Stimulated activated CD4-positive, alpha-beta T cell treated with anti-CD3 and anti-CD28 coated beads, Interleukin-2, amount 100 ng/mL, for 4 hours (primary cell): Measurements from ENCODE around the gene SLC8A1.

ENCODE experiments used
- DNase-seq: peaks from one replicate; pipeline ENCODE4 v3.0.0-alpha.2; 2020; ENCODE audit warnings: low read depth

SLC8A1 gene

GRCh38 chr2:40310303-40310702 is 141.6 kb downstream of the SLC8A1 start:
- no peak for DNase-seq

GRCh38 chr2:40304340-40304739 is 147.6 kb downstream of the SLC8A1 start:
- DNase-seq, result no peak

GRCh38 chr2:40303746-40304145 is 148.1 kb downstream of the SLC8A1 start:
- DNase-seq, result no peak

GRCh38 chr2:40302751-40303325 is 149.1 kb downstream of the SLC8A1 start:
- no peak for DNase-seq

GRCh38 chr2:40300391-40300790 is 151.5 kb downstream of the SLC8A1 start:
- no peak for DNase-seq

GRCh38 chr2:40299781-40300180 is 152.1 kb downstream of the SLC8A1 start:
- no peak for DNase-seq

GRCh38 chr2:40299173-40299572 is 152.7 kb downstream of the SLC8A1 start:
- DNase-seq, result no peak

- no peak for DNase-seq
These were observed 153.9 kb downstream of the SLC8A1 start for GRCh38 chr2:40298026-40298425.

GRCh38 chr2:40292291-40292690 is 159.6 kb downstream of the SLC8A1 start:
- no peak for DNase-seq

GRCh38 chr2:40289771-40290404 is 162.0 kb downstream of the SLC8A1 start:
- DNase-seq, result no peak

- no peak for DNase-seq
These were observed 164.1 kb downstream of the SLC8A1 start for GRCh38 chr2:40287773-40288172.

GRCh38 chr2:40287195-40287594 is 164.7 kb downstream of the SLC8A1 start:
- no peak for DNase-seq

- DNase-seq, result no peak
These were observed 165.2 kb downstream of the SLC8A1 start for GRCh38 chr2:40286721-40287120.

- no peak for DNase-seq
These were observed 166.5 kb downstream of the SLC8A1 start for GRCh38 chr2:40285391-40285790.

GRCh38 chr2:40284797-40285196 is 167.1 kb downstream of the SLC8A1 start:
- DNase-seq, result no peak

- DNase-seq, result no peak
These were observed 168.6 kb downstream of the SLC8A1 start for GRCh38 chr2:40283111-40283909.

- no peak for DNase-seq
These were observed 169.5 kb downstream of the SLC8A1 start for GRCh38 chr2:40282428-40282827.

- DNase-seq, result no peak
These were observed 170.6 kb downstream of the SLC8A1 start for GRCh38 chr2:40281021-40281940.

GRCh38 chr2:40279482-40279881 is 172.4 kb downstream of the SLC8A1 start:
- no peak for DNase-seq

GRCh38 chr2:40279001-40279400 is 172.9 kb downstream of the SLC8A1 start:
- no peak for DNase-seq

- DNase-seq, result no peak
These were observed 175.8 kb downstream of the SLC8A1 start for GRCh38 chr2:40276076-40276475.

- DNase-seq, result no peak
These were observed 177.6 kb downstream of the SLC8A1 start for GRCh38 chr2:40274270-40274669.
